Measurements from ENCODE around the gene RNF149. TPM values are rescaled to one million over a fixed set of nuclear protein-coding genes. Genes with fewer than 3 reads are reported as not detected.

Gene RNF149
- total and polyA plus RNA-seq, 2 experiments from 2014 or later = 38.8 to 47.6 TPM

DNA sequence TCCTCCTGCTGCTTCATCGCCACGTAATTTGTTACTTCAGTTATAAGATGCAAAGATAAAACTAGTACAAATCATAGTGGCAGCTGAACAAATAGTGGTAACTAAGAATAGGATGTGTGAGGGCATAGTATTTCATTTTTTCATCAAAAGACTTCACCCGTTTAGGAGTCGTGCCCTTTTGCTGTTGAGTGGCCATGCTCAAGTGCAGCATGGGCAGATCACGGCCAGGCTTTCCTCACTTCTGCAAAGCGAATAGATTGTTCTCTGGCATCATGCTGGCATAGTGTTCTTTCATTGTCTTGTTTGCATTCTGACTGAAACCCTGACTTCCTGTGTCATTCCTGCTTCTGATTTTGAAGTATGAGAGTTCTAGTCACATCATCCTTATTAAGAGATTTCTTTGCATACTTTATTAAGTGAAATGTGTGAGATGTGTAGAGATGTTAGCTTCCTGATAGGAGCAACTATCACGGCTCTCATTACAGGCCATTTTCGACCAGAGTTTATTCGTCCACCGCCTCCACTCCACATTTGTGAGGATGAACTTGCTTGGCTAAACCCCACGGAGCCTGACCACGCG, 44.1 kb downstream of the RNF149 start:
- H3K4me1 Mint-ChIP-seq = peaks cover 13% of the 10 kb centered on the region; the same call in 2 of the 3 replicates
- H3K27ac ChIP-seq (ENCODE audit: low read depth) = no peak overlapping the region
- H3K4me1 ChIP-seq (ENCODE audit: insufficient read depth) = no peaks in the 10 kb centered on the region
- H3K27ac Mint-ChIP-seq = no peak overlapping the region
- H3K36me3 Mint-ChIP-seq (ENCODE audit: low read depth) = peaks cover 63% of the 10 kb centered on the region
- peaks cover 42% of the 10 kb centered on the region for H3K36me3 ChIP-seq (ENCODE audit: insufficient read depth)
- H3K4me3 ChIP-seq = no peak overlapping the region
- H3K27me3 Mint-ChIP-seq (ENCODE audit: insufficient read depth, low read depth, poor library complexity) = no peaks in the 10 kb centered on the region
- 0 out of 2 replicates have a peak, but pooled peaks cover 4% of the 10 kb centered on the region for H3F3A ChIP-seq (replicated peaks; ENCODE audit: low read depth)
- TF ChIP-seq EZH2phosphoT487 (IDR thresholded peaks at IDR 0.05; ENCODE audit: unreplicated experiment) (no peak), ZNF331 (CRISPR knock-in tag; IDR thresholded peaks at IDR 0.05; ENCODE audit: low read depth) (no peak), POLR2AphosphoS5 (IDR thresholded peaks at IDR 0.05; ENCODE audit: low read depth) (no peak), ETS1 (IDR thresholded peaks at IDR 0.05) (no peak), ZNF114 (CRISPR knock-in tag; IDR thresholded peaks at IDR 0.05) (no peak), CREB1 (CRISPR knock-in tag; IDR thresholded peaks at IDR 0.05; ENCODE audit: low read depth) (no peak), JUNB (IDR thresholded peaks at IDR 0.05; ENCODE audit: unreplicated experiment) (no peak), ZNF462 (CRISPR knock-in tag; IDR thresholded peaks at IDR 0.05) (no peak), REST (IDR thresholded peaks at IDR 0.05; ENCODE audit: unreplicated experiment) (no peak), NANOG (IDR thresholded peaks at IDR 0.05; ENCODE audit: borderline replicate concordance) (no peak), EZH2 (IDR thresholded peaks at IDR 0.05; ENCODE audit: low read depth, unreplicated experiment) (no peak), STAT1 (IDR thresholded peaks at IDR 0.05; ENCODE audit: unreplicated experiment) (no peak)
- TF ChIP-seq, protein P1, sequence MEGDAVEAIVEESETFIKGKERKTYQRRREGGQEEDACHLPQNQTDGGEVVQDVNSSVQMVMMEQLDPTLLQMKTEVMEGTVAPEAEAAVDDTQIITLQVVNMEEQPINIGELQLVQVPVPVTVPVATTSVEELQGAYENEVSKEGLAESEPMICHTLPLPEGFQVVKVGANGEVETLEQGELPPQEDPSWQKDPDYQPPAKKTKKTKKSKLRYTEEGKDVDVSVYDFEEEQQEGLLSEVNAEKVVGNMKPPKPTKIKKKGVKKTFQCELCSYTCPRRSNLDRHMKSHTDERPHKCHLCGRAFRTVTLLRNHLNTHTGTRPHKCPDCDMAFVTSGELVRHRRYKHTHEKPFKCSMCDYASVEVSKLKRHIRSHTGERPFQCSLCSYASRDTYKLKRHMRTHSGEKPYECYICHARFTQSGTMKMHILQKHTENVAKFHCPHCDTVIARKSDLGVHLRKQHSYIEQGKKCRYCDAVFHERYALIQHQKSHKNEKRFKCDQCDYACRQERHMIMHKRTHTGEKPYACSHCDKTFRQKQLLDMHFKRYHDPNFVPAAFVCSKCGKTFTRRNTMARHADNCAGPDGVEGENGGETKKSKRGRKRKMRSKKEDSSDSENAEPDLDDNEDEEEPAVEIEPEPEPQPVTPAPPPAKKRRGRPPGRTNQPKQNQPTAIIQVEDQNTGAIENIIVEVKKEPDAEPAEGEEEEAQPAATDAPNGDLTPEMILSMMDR (conservative IDR thresholded peaks at IDR 0.05; ENCODE audit: low read depth in 2 of 2) = no peak
- no peaks in the 10 kb centered on the region for H3K27me3 ChIP-seq (ENCODE audit: insufficient read depth)
- peaks cover 7% of the 10 kb centered on the region for H4K20me1 ChIP-seq (replicated peaks; ENCODE audit: insufficient read depth)
- ATAC-seq = no peak
- H3K79me2 ChIP-seq (replicated peaks; ENCODE audit: insufficient read depth) = peaks cover 9% of the 10 kb centered on the region
- no peak for DNase-seq (ENCODE audit: low spot score)
- no peaks in the 10 kb centered on the region for H3K9me2 ChIP-seq (ENCODE audit: insufficient read depth)
- H2AFZ ChIP-seq = no peak overlapping the region
- no peak overlapping the region for H3K4me3 Mint-ChIP-seq
- H3K9me3 Mint-ChIP-seq = no peaks in the 10 kb centered on the region
- no peak overlapping the region for H3K4me2 ChIP-seq
